K562 (cell line): Measurements from ENCODE around the gene FLAD1. TPM values are rescaled to one million over a fixed set of nuclear protein-coding genes. Genes with fewer than 3 reads are reported as not detected.

Source experiments
- ARID4B ChIP-seq: sonication (generic); formaldehyde crosslinking; IDR thresholded peaks from 2 replicates; pipeline ENCODE4 v1.8.0; 2022; ENCODE audit warnings: mild to moderate bottlenecking, missing genetic modification reagents
- BCOR ChIP-seq: fragments of 450-650 bp; IDR thresholded peaks from 2 replicates; pipeline ENCODE4 v1.6.1; 2016
- BRD9 ChIP-seq: fragments of 450-650 bp; IDR thresholded peaks from 2 replicates; pipeline ENCODE4 v1.6.1; 2018; ENCODE audit warnings: low read depth; ENCODE audit not compliant: partially characterized antibody
- E2F3 ChIP-seq: fragments of 250-450 bp; sonication (Bioruptor Pico); IDR thresholded peaks from 2 replicates; pipeline ENCODE4 v1.4.0; 2020; ENCODE audit warnings: mild to moderate bottlenecking
- FIP1L1 ChIP-seq: fragments of 200-400 bp; formaldehyde crosslinking; IDR thresholded peaks from 2 replicates; pipeline ENCODE4 v1.6.1; 2018; ENCODE audit warnings: mild to moderate bottlenecking, low read depth, low read length; ENCODE audit not compliant: poor library complexity, severe bottlenecking
- KDM1A ChIP-seq, 2 experiments: fragments of 450-650 bp; IDR thresholded peaks; 2 replicates each; pipeline ENCODE4 v1.6.1; 2016; ENCODE audit warnings: mild to moderate bottlenecking in 2 of 2
- SMAD4 ChIP-seq: fragments of 250-450 bp; sonication (Bioruptor Pico); conservative IDR thresholded peaks from 2 replicates; pipeline ENCODE4 v1.8.0; 2021; ENCODE audit warnings: inconsistent platforms, mild to moderate bottlenecking, moderate library complexity
- SMARCA5 ChIP-seq: fragments of 450-650 bp; IDR thresholded peaks from 2 replicates; pipeline ENCODE4 v1.6.1; 2016
- ZNF121 ChIP-seq: sonication (generic); formaldehyde crosslinking; conservative IDR thresholded peaks from 2 replicates; pipeline ENCODE4 v1.8.0; 2022; ENCODE audit warnings: missing genetic modification reagents
- polyA plus RNA-seq, 8 experiments: library from polyadenylated mRNA; depleted of rRNA in 4 of 8; stranded (reverse) in 5 of 8; unstranded in 3 of 8; fragments of >200 nt; fragmentation: Nextera tagmentation in 2 of 8; fragmentation: Illumina TruSeq in 1 of 8; extraction: Ambion mirVana in 2 of 8; extraction: Trizol in 1 of 8; gene quantifications; 2 replicates each; pipeline versions ENCODE4 v1.2.1 to v1.2.3, GENCODE V29; 2011 to 2014; ENCODE audit warnings: inconsistent platforms in 1 of 8, missing spikeins in 1 of 8
- total RNA-seq, 7 experiments: library from RNA; depleted of rRNA in 6 of 7; stranded (reverse); fragments of >200 nt in 6 of 7; fragmentation: Illumina TruSeq in 2 of 7; extraction: Trizol in 2 of 7; gene quantifications; 2 replicates each; pipeline versions ENCODE4 v1.2.1 to v1.2.3, GENCODE V29; 2011 to 2021; ENCODE audit warnings: low replicate concordance in 1 of 7

FLAD1 gene
- total and polyA plus RNA-seq, 9 of the 15 experiments (the other 6 are each of a cell fraction or from before 2014, with no cell fraction given) = 24.9 to 85.8 (median 67.0) TPM

GRCh38 chr1:154935749-154936554 lies 47.2 kb upstream of the FLAD1 start (continued):
- 0 out of 2 replicates have a peak, but pooled peaks have one; percentile 12 for TF ChIP-seq SMARCA5
- TF ChIP-seq BCOR = peak; percentile 76
- TF ChIP-seq BRD9 = peak; percentile 39
- peak; percentile 70 for TF ChIP-seq ZNF121 (CRISPR knock-in tag)
- peak; percentile 2; the same call in 1 of the 2 replicates for TF ChIP-seq ARID4B
- peak; percentile 64 for TF ChIP-seq SMAD4 (CRISPR knock-in tag)
- peak; percentile 71 for TF ChIP-seq E2F3 (CRISPR knock-in tag)
- TF ChIP-seq KDM1A (IDR thresholded peaks at IDR 0.05) = peak in 1 of 2 experiments; percentile 15; a peak in 1 of 4 replicates
- no peak for TF ChIP-seq FIP1L1
